GM21723 (cell line): ENCODE results near the gene RBM15.

Source experiments
- ATAC-seq: cut with Tn5 transposase; IDR thresholded peaks from one replicate; pipeline ENCODE4 v1.9.1; 2021; ENCODE audit warnings: mild to moderate bottlenecking, moderate library complexity; ENCODE audit not compliant: unreplicated experiment

RBM15 gene

DNA sequence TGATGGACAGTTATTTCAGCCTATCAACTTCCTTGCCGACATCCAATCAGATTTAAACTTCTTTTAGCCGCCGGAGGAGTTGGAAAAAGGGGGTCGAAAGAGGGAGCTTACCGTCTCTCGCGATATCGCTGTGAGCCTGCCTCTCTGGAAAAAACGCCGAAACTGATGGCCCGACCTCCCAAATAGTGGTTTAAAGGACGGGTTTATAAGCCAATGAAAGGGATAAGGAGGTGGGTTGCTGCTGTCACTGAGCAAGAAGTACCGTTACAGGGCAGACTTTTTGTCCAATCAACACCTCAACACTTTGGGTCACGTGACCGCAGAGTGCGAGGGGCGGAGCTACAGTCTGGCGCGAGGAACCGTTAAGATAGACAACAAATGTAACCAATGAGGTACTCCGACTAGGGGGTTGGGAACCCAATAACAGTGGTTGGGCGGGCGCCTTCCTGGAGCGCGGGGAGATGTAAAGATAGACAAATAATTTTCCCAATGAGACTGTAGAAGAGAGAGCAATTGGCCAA lies at the start of gene RBM15:
RBM15 (plus strand) TSS at position 492 of the 521 bp plus-strand sequence; CDS start at position 521, 29 bp downstream.
- peak; percentile 71 for ATAC-seq

- ATAC-seq = no peak
Measured at GRCh38 chr1:110291241-110292030, 47.7 kb upstream of the RBM15 start.

DNA sequence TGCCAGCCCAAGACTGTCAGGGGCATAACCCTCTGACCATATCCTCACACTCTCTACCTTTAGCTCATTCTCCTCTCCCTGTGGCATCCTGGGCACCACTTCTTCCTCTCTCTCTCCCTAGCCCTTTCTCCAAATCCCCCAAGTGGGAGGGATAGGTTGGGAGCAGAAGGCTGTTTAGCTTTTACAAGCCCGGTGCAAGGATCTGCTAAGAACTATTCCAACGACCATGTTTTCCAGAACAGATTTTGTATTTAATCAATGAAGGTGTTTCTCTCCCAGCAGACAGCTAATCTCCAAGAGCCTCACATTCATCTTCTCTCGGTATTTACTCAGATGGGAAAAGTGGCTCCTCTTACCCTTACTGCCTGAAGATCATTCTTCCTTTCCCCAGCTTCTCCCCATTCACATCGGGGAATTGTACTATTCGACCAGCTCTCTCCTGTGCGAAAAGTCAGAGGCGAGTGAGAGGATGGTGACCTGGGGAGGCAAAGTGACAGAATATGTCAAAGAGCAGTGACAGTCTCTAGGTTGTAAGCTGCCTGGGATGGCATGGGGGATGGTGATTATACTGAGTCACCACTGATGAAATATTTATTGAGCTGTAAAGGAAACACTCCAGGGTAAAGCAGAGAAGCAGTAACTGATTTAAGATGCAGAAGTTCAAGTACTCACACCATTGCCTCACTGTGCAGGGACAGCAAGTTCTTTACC lies 47.0 kb upstream of the RBM15 start:
- no peak for ATAC-seq

- ATAC-seq = no peak
Measured at GRCh38 chr1:110293601-110294104, 45.5 kb upstream of the RBM15 start.

- ATAC-seq = no peak
Measured at GRCh38 chr1:110294308-110294707, 44.9 kb upstream of the RBM15 start.

DNA sequence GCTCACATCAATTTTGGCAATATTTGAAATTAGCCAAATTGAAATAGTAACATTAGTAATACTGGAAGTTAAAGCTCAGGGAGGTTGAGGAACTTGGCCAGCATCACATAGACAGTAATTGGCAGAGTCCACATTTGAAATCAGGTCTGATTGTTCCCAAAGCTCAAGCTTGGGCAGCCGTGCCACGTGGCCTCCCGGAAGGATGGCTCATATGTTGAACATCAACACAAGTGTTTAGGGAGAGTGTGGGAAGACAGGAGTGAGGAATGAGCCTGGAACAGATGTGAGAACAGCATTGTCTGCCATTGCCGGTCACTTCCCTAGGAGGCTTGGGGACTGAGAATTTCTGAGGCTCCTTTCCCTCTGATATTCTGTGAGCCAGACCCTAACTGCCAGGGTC lies 40.2 kb upstream of the RBM15 start:
- no peak for ATAC-seq

GRCh38 chr1:110300412-110301085 lies 38.6 kb upstream of the RBM15 start:
- no peak for ATAC-seq

DNA sequence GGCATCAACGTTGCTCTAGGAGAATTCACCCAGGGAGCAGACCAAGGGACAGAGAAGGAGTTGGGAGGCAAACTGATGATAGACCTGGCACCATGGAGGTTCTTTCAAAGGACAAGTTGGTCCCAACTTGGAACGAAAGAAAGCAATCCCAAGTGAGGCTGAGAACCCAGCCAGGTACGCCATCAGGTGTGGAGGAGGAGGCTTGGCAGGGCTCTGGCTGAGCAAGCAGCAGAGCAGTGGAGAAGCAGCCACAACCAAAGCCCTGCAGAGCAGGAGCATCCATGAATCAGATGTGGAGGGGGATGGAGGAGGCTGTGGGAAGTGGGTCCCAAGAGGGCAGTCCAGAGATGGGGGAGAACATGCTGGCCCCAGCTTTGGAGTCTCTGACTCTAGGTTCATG lies 36.3 kb upstream of the RBM15 start:
- ATAC-seq = no peak

GRCh38 chr1:110305900-110306420 lies 33.2 kb upstream of the RBM15 start:
- no peak for ATAC-seq

GRCh38 chr1:110307239-110307974 lies 31.8 kb upstream of the RBM15 start:
- no peak for ATAC-seq

DNA sequence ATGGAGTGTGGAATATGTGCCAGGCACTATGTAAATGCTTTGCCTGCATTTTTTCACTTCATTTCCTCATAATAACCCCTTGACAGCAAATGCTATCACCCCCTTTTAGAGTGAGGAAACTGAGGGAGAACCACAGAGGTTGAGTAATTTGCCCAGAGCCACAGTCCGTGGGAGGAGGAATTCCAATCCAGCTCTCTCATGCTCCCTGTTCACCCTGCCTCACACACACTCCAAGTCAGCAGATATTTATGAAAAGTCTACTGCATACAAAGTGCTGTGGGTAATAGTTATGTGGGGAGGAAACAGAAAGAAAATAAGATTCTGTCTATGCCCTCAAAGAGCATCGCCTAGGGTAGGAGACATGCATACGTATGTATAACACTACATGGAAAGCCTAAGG lies 30.9 kb upstream of the RBM15 start:
- no peak for ATAC-seq

GRCh38 chr1:110309139-110309538 lies 30.0 kb upstream of the RBM15 start:
- ATAC-seq = no peak

DNA sequence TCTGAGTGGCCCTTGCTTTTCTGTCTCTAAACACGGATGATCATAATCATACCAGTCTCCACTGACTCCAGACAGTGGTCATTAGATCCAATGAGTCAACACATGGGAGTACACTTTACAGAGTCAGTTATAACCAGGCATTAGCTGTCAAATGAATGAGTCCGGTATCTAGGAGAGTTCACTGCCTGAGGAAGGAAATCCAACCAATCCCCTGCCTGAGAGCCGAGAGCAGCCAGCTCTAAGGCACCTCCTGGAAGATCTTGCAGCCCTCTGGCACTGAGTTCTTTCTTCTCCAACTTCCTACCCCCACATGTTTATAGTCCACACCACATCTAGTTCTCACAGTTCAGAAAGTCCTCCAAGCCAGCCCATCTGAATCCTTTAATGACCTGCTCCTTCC lies 29.4 kb upstream of the RBM15 start:
- ATAC-seq = no peak

DNA sequence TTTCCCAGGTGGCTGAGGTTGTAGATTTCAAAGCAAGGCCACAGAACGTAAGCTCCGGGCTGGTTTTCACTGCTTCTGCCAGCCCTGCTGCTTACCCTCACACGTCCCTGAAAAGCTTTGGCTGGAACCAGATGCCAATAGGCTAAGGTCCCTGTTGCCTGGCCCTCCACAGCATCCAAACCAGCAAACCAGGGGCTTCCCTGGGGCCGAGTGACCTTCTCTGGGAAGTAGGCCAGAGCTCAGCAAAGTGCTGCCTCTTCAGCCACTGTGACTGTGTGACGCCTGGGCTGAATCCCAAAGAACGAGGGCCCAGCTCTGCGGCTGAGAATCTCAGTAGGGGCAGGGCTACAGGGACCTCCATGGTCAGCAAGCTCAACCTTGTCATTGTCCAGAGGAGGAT lies 28.9 kb upstream of the RBM15 start:
- no peak for ATAC-seq

DNA sequence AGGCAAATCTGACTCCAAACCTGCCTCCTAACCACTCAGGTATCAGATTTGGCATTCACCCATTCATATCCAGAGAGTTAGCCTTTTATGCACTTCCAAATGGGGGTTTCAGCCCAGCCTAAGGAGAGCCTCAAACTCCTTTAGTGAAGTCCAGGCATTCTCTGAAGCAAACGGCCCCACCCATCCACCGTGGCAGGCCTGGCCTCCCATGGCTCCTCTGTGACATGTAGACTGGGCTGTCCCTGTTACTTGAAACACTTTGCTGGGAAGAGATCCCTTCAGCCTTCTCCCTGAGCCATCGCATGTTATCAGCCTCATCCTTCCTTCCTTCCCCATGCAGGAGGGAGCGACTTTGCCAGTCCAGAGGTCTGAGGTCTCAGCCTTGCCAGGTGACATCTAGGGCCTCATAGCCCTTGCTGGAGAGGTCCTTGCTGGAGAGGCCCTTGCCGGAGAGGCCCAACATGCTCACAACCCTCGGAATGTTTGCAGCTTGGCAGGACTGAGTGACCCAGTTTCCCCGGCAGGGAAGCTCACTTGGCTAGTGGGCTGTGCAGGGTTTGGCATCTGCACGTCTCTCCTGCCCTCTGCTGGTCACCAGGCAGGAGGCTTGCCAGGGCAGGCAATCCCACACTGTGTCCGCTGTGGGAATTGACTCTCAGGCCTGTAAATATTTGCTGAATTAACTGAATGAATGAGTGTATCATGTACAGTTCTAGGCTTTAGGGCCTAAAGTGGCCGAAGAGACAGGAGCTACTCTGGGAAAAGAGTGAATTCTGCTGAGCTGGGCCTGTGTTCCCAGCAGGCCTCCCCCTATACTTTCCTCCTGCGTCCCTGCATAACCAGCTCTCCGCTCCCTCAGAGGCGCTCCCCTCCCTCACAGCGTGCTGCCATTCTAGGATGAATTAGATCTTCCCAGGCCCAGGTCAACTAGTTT lies 26.7 kb upstream of the RBM15 start:
- ATAC-seq = no peak

DNA sequence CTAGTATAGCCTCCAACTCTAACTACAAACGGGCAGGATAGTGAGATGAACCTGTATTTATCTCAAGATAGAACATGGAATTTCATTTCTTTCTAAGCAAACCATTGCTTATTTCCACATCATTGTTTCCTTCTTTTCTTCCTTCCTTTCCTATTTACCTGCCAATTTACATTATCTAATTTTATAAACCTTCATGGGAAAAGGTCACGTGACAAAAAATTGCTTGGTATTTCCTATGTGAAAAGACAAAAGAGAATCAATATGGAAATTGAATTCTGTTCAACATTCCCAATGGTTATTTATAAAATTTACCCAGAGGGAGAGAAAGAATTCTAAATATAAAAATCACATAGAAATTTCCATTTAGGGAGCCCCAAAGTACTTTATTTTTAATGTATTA lies 22.4 kb upstream of the RBM15 start:
- no peak for ATAC-seq

DNA sequence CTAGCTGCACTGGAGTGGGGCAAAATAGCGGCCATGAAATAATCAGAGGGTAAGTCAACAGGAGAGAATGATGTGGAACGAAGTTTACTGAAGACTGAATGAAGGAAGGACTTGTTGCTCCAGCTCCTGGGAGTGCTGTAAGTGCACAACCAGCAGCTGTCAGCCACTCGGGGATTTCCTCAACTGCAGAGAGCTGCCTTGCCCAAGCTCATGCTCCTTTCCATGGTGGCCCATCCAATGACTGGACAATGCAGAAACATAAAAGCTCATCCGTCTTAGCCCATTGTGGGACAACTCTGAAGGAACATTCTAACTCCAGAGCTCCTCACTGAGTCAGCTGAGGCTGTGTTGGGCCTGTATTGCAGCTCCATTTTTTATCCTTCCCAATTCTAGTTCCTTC lies 21.1 kb upstream of the RBM15 start:
- no peak for ATAC-seq

DNA sequence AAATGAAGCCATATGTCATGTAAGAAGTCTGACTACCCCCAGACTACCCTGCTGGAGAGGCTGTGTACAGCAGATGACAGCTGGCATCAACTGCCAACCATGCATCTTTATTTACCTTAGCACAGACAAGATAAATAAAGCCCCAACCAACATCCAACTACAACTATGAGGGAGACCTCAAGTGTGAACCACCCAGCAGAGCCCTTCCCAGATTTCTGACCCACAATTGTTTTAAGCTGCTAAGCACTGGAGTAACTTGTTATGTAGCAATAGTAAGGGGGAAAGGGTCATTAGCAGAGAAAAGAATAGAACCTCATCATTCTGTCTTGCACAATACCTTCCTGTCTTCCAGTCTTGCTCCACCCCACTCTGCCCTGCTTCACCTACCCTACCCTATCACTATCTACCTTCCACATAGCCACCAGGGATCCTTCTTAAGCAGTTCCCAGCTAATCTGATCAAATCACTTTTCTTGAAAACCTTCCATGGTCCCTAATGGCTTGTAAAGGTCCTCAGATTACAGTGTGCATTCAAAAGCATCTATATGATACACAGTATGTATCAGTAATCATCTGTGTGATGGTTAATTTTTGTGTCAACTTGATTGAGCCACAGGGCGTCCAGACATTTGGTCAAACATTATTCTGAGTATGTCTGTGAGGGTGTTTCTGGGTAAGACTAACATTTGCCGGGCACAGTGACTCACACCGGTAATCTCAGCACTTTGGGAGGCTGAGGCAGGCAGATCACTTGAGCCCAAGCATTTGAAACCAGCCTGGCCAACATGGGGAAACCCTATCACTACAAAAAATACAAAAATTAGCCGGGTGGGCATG lies 19.6 kb upstream of the RBM15 start:
- no peak for ATAC-seq

DNA sequence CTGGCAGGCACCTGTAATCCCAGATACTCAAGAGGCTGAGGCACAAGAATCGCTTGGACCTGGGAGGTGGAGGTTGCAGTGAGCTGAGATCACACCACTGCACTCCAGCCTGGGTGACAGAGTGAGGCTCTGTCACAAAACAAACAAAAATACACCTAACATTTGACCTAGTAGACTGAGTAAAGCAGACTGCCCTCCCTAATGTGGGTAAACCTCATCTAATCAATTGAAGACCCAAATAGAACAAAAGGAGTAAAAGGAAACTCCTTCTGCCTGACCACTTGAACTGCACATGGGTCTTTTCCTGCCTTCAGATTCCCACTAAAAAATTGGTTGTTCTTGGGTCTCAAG lies 19.0 kb upstream of the RBM15 start:
- ATAC-seq = no peak
